ENCODE measurements around the gene CARS1.

CARS1 gene

GRCh38 chr11:2990617-2991451 is 66.4 kb downstream of the CARS1 start:
- DNase-seq, result peak; percentile 57

GRCh38 chr11:2989551-2989950 is 67.7 kb downstream of the CARS1 start:
- no peak for DNase-seq

GRCh38 chr11:2989006-2989405 is 68.2 kb downstream of the CARS1 start:
- DNase-seq, result no peak

- peak; percentile 56 for DNase-seq
Observed at GRCh38 chr11:2987881-2988861, 69.1 kb downstream of the CARS1 start.

GRCh38 chr11:2983908-2984307 is 73.3 kb downstream of the CARS1 start:
- no peak for DNase-seq

GRCh38 chr11:2982214-2982613 is 75.0 kb downstream of the CARS1 start:
- no peak for DNase-seq

- no peak for DNase-seq
Observed at GRCh38 chr11:2981130-2981529, 76.1 kb downstream of the CARS1 start.

GRCh38 chr11:2980168-2980840 is 76.9 kb downstream of the CARS1 start:
- no peak for DNase-seq

- DNase-seq, result no peak
Observed at GRCh38 chr11:2977113-2977512, 80.1 kb downstream of the CARS1 start.

- no peak for DNase-seq
Observed at GRCh38 chr11:2976294-2977063, 80.7 kb downstream of the CARS1 start.

GRCh38 chr11:2975594-2975993 is 81.6 kb downstream of the CARS1 start:
- peak; percentile 41 for DNase-seq

GRCh38 chr11:2974272-2974671 is 83.0 kb downstream of the CARS1 start:
- no peak for DNase-seq

- no peak for DNase-seq
Observed at GRCh38 chr11:2968341-2968900, 88.8 kb downstream of the CARS1 start.

- no peak for DNase-seq
Observed at GRCh38 chr11:2964782-2965181, 92.4 kb downstream of the CARS1 start.

- no peak for DNase-seq
Observed at GRCh38 chr11:2963761-2964160, 93.5 kb downstream of the CARS1 start.

GRCh38 chr11:2963112-2963754 is 94.0 kb downstream of the CARS1 start:
- no peak for DNase-seq

GRCh38 chr11:2961080-2961479 is 96.1 kb downstream of the CARS1 start:
- no peak for DNase-seq

- DNase-seq, result no peak
Observed at GRCh38 chr11:2960139-2960538, 97.1 kb downstream of the CARS1 start.

GRCh38 chr11:2958251-2958650 is 99.0 kb downstream of the CARS1 start:
- no peak for DNase-seq

GRCh38 chr11:2955906-2956476 is 101.2 kb downstream of the CARS1 start:
- DNase-seq, result no peak

GRCh38 chr11:2954263-2954662 is 103.0 kb downstream of the CARS1 start:
- no peak for DNase-seq

All from activated naive CD4-positive, alpha-beta T cell treated with Interleukin-2 at 50 U/mL for 16 hours (primary cell).